Measurements from ENCODE around the gene TRIM6. TPM values are rescaled to one million over a fixed set of nuclear protein-coding genes. Genes with fewer than 3 reads are reported as not detected.

The TRIM6 gene, protein sequence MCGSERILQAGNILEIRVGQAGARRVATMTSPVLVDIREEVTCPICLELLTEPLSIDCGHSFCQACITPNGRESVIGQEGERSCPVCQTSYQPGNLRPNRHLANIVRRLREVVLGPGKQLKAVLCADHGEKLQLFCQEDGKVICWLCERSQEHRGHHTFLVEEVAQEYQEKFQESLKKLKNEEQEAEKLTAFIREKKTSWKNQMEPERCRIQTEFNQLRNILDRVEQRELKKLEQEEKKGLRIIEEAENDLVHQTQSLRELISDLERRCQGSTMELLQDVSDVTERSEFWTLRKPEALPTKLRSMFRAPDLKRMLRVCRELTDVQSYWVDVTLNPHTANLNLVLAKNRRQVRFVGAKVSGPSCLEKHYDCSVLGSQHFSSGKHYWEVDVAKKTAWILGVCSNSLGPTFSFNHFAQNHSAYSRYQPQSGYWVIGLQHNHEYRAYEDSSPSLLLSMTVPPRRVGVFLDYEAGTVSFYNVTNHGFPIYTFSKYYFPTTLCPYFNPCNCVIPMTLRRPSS
- polyA plus RNA-seq (2013) = 6.6 TPM

GRCh38 chr11:5596607-5597201 lies at the start of gene TRIM6:
Gene TRIM6, plus strand, starts transcription at chr11:5596637. Its CDS starts 261 bp downstream, at chr11:5596898.
- 3% methylated on average over 15 of the region's 20 CpGs for WGBS (ENCODE audit: insufficient coverage)
- CTCF ChIA-PET = interaction anchor here (1.4 kb wide), 1 partner anchor 210 kb away, joined by 4 read pairs; no protein-coding TSS in a partner anchor

DNA sequence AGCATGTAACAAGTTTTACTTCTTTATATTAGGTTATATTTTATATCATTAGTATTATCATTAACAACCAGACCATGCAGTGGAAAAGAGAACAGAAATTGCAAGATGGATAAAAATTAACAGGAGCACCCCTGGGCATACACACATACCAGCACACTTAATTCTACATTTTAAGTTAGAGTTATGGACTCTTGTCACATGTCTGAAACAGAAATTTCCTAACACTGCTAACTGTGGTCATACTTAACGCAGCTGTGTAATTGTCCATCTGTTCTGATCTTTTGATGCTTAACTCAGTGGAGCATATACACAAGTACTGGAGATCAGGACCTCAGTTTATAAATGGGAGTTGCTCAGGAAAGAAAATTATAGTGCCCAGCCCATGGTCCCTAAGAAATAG lies 48.5 kb upstream of the TRIM6 start:
- ChIA-PET POLR2A (interaction anchor here (1.1 kb wide), 1 partner anchor 9 kb away, joined by 3 read pairs; no protein-coding TSS in a partner anchor), CTCF (no interaction called here)
- H3K27ac ChIP-seq (ENCODE audit: insufficient read depth in 1 of 2, low read depth in 1 of 2, low read length in 2 of 2, poor library complexity in 1 of 2, severe bottlenecking in 2 of 2) = no peak overlapping the region
- peaks cover 0 to 1% (median 0%) of the 10 kb centered on the region in 5 experiments for H3K9me3 ChIP-seq (ENCODE audit: control extremely low read depth in 1 of 5, control insufficient read depth in 4 of 5, insufficient read depth in 2 of 5, low read depth in 1 of 5, low read length in 4 of 5)
- H3K36me3 ChIP-seq (ENCODE audit: control insufficient read depth in 4 of 4, insufficient read depth in 4 of 4, low read length in 3 of 4) = no peaks in the 10 kb centered on the region
- H3K4me3 ChIP-seq (ENCODE audit: control insufficient read depth in 1 of 7, extremely low read depth in 1 of 7, insufficient read depth in 4 of 7, low read depth in 2 of 7, low read length in 6 of 7) = no peak overlapping the region
- H3K4me1 ChIP-seq (ENCODE audit: control extremely low read depth in 1 of 4, control insufficient read depth in 4 of 4, insufficient read depth in 4 of 4, low read length in 3 of 4) = no peaks in the 10 kb centered on the region
- no peaks in the 10 kb centered on the region for H3K27me3 ChIP-seq (replicated peaks in 2 of 5; ENCODE audit: control insufficient read depth in 4 of 5, insufficient read depth in 5 of 5, low read length in 4 of 5)
- no peak for DNase-seq
- 100% methylated on average over 1 of the region's 1 CpG for WGBS (ENCODE audit: insufficient coverage)

More at GRCh38 chr11:5596607-5597201, at the start of gene TRIM6:
- POLR2A ChIA-PET = no interaction called here
- H3K4me3 ChIP-seq (ENCODE audit: control insufficient read depth in 1 of 7, extremely low read depth in 1 of 7, insufficient read depth in 4 of 7, low read depth in 2 of 7, low read length in 6 of 7) = peak within 1 kb of the TSS; percentile 56 to 91 (median 77)
- H3K36me3 ChIP-seq (ENCODE audit: control insufficient read depth in 4 of 4, insufficient read depth in 4 of 4, low read length in 3 of 4) = no peaks in the 10 kb centered on the region
- DNase-seq = peak; percentile 36 to 62 (median 52)
- H3K27me3 ChIP-seq (replicated peaks in 2 of 5; ENCODE audit: control insufficient read depth in 4 of 5, insufficient read depth in 5 of 5, low read length in 4 of 5) = no peaks in the 10 kb centered on the region
- H3K27ac ChIP-seq (ENCODE audit: insufficient read depth in 1 of 2, low read depth in 1 of 2, low read length in 2 of 2, poor library complexity in 1 of 2, severe bottlenecking in 2 of 2) = peak within 1 kb of the TSS in 1 of 2 experiments; percentile 71
- no peaks in the 10 kb centered on the region for H3K9me3 ChIP-seq (ENCODE audit: control extremely low read depth in 1 of 5, control insufficient read depth in 4 of 5, insufficient read depth in 2 of 5, low read depth in 1 of 5, low read length in 4 of 5)
- peaks cover 10 to 29% (median 13%) of the 10 kb centered on the region in 4 experiments for H3K4me1 ChIP-seq (ENCODE audit: control extremely low read depth in 1 of 4, control insufficient read depth in 4 of 4, insufficient read depth in 4 of 4, low read length in 3 of 4)

GRCh38 chr11:5548440-5548839 lies 48.0 kb upstream of the TRIM6 start, which contains the start of gene OR52H1:
Gene OR52H1, minus strand, starts transcription at chr11:5548540. Its CDS starts 3,035 bp downstream, at chr11:5545505.
- POLR2A ChIA-PET = interaction anchor here (1.1 kb wide), 1 partner anchor 10 kb away, joined by 3 read pairs; no protein-coding TSS in a partner anchor
- CTCF ChIA-PET = no interaction called here
- Histone ChIP-seq H3K9me3 (ENCODE audit: control extremely low read depth in 1 of 5, control insufficient read depth in 4 of 5, insufficient read depth in 2 of 5, low read depth in 1 of 5, low read length in 4 of 5) (peaks cover 0 to 1% (median 0%) of the 10 kb centered on the region in 5 experiments), H3K27ac (ENCODE audit: insufficient read depth in 1 of 2, low read depth in 1 of 2, low read length in 2 of 2, poor library complexity in 1 of 2, severe bottlenecking in 2 of 2) (no peak within 1 kb of the TSS), H3K27me3 (replicated peaks in 2 of 5; ENCODE audit: control insufficient read depth in 4 of 5, insufficient read depth in 5 of 5, low read length in 4 of 5) (no peaks in the 10 kb centered on the region), H3K4me1 (ENCODE audit: control extremely low read depth in 1 of 4, control insufficient read depth in 4 of 4, insufficient read depth in 4 of 4, low read length in 3 of 4) (no peaks in the 10 kb centered on the region), H3K4me3 (ENCODE audit: control insufficient read depth in 1 of 7, extremely low read depth in 1 of 7, insufficient read depth in 4 of 7, low read depth in 2 of 7, low read length in 6 of 7) (no peak within 1 kb of the TSS), H3K36me3 (ENCODE audit: control insufficient read depth in 4 of 4, insufficient read depth in 4 of 4, low read length in 3 of 4) (no peaks in the 10 kb centered on the region)
- no peak for DNase-seq
- WGBS (ENCODE audit: insufficient coverage) = no CpG with 5 or more reads among the region's 1 CpG

DNA sequence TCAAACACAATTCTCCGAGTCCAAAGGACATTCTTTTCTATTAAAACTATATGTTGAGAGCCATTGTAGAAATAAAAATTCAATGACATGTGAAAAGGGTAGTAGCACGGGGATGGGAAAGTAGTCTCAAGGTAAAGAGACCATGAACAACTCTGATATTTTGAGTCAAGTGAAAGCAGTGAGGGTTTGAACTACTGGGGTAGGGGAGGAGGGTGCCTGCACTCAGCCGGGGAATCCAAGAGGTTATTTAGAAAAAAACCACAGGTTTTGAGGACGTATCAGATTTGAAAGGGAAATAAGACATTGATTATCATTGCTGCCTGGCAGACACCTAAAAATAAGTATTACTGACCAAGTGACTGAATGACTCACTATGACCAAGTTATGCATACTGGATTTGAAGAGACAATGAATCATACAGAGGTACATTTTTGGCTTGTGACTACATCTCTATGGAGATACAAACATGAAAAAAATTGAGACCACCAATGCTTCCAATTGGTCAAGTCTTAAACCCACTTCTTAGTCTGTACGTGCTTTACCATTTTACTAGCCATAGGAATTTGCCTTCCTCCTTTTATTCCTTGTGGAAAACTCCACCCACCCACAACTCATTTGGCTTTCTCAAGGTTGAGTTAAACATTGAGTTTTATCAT lies 45.9 kb upstream of the TRIM6 start:
- Histone ChIP-seq H3K27me3 (replicated peaks in 2 of 5; ENCODE audit: control insufficient read depth in 4 of 5, insufficient read depth in 5 of 5, low read length in 4 of 5) (no peaks in the 10 kb centered on the region), H3K4me3 (ENCODE audit: control insufficient read depth in 1 of 7, extremely low read depth in 1 of 7, insufficient read depth in 4 of 7, low read depth in 2 of 7, low read length in 6 of 7) (no peak overlapping the region), H3K9me3 (ENCODE audit: control extremely low read depth in 1 of 5, control insufficient read depth in 4 of 5, insufficient read depth in 2 of 5, low read depth in 1 of 5, low read length in 4 of 5) (no peaks in the 10 kb centered on the region), H3K27ac (ENCODE audit: insufficient read depth in 1 of 2, low read depth in 1 of 2, low read length in 2 of 2, poor library complexity in 1 of 2, severe bottlenecking in 2 of 2) (no peak overlapping the region), H3K36me3 (ENCODE audit: control insufficient read depth in 4 of 4, insufficient read depth in 4 of 4, low read length in 3 of 4) (no peaks in the 10 kb centered on the region), H3K4me1 (ENCODE audit: control extremely low read depth in 1 of 4, control insufficient read depth in 4 of 4, insufficient read depth in 4 of 4, low read length in 3 of 4) (no peaks in the 10 kb centered on the region)
- ChIA-PET CTCF (no interaction called here), POLR2A (no interaction called here)
- DNase-seq = no peak
- WGBS (ENCODE audit: insufficient coverage) = 70% methylated on average over 4 of the region's 5 CpGs

DNA sequence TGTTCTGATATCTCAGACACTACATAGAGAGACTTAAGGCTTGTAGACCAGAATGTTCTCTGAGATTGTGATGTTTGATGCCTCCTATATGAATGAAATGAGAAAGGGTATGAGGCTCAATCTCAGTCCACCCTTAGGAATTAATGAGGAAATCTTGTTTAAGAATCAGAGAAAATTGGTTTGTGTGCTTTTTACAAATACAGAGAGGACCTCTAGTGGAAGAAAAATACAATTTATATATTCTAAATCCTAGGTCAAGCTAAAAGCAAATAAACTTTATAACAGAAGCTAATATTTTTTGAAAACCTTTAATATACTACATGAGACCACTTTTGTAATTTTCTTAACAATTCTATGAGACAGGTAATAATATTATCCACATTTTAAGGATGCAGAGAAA lies 43.1 kb upstream of the TRIM6 start:
- no peak overlapping the region for H3K27ac ChIP-seq (ENCODE audit: insufficient read depth in 1 of 2, low read depth in 1 of 2, low read length in 2 of 2, poor library complexity in 1 of 2, severe bottlenecking in 2 of 2)
- H3K4me3 ChIP-seq (ENCODE audit: control insufficient read depth in 1 of 7, extremely low read depth in 1 of 7, insufficient read depth in 4 of 7, low read depth in 2 of 7, low read length in 6 of 7) = no peak overlapping the region
- H3K4me1 ChIP-seq (ENCODE audit: control extremely low read depth in 1 of 4, control insufficient read depth in 4 of 4, insufficient read depth in 4 of 4, low read length in 3 of 4) = no peaks in the 10 kb centered on the region
- no peaks in the 10 kb centered on the region for H3K36me3 ChIP-seq (ENCODE audit: control insufficient read depth in 4 of 4, insufficient read depth in 4 of 4, low read length in 3 of 4)
- ChIA-PET CTCF (no interaction called here), POLR2A (no interaction called here)
- no peaks in the 10 kb centered on the region for H3K9me3 ChIP-seq (ENCODE audit: control extremely low read depth in 1 of 5, control insufficient read depth in 4 of 5, insufficient read depth in 2 of 5, low read depth in 1 of 5, low read length in 4 of 5)
- H3K27me3 ChIP-seq (replicated peaks in 2 of 5; ENCODE audit: control insufficient read depth in 4 of 5, insufficient read depth in 5 of 5, low read length in 4 of 5) = peaks cover 0 to 2% (median 0%) of the 10 kb centered on the region in 5 experiments
- DNase-seq = no peak

DNA sequence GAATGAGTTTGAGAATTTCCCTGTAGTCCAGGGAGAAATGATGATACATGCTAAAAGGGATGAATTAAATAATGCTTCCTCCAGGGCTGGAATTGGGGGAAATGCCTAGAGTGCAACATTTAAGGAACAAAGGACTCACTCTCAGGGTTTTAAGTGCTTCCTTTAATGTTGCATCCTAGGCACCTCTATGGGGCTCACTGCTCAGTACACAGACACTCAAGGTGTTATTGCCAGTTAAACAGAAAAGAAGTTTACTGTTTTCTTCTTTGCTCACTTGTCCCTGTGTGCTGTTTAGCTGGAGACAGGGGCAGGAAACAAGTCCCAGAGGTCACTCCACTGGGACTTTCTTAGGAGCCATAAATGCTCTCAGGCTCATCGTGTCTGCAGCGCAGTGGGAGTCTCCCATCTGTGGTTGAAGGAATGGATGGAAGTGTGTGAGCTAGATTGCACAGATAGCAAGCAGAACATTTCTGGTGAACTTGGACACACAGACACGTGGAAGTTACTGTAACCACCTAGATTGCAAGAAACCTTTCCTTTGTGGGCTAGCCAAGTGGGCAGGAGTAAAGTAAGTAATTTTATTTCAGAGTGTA lies 39.7 kb upstream of the TRIM6 start:
- POLR2A ChIA-PET = no interaction called here
- no peak overlapping the region for H3K27ac ChIP-seq (ENCODE audit: insufficient read depth in 1 of 2, low read depth in 1 of 2, low read length in 2 of 2, poor library complexity in 1 of 2, severe bottlenecking in 2 of 2)
- H3K9me3 ChIP-seq (ENCODE audit: control extremely low read depth in 1 of 5, control insufficient read depth in 4 of 5, insufficient read depth in 2 of 5, low read depth in 1 of 5, low read length in 4 of 5) = no peaks in the 10 kb centered on the region
- no peak overlapping the region for H3K4me3 ChIP-seq (ENCODE audit: control insufficient read depth in 1 of 7, extremely low read depth in 1 of 7, insufficient read depth in 4 of 7, low read depth in 2 of 7, low read length in 6 of 7)
- H3K4me1 ChIP-seq (ENCODE audit: control extremely low read depth in 1 of 4, control insufficient read depth in 4 of 4, insufficient read depth in 4 of 4, low read length in 3 of 4) = no peaks in the 10 kb centered on the region
- CTCF ChIA-PET = no interaction called here
- peaks cover 0 to 2% (median 0%) of the 10 kb centered on the region in 5 experiments for H3K27me3 ChIP-seq (replicated peaks in 2 of 5; ENCODE audit: control insufficient read depth in 4 of 5, insufficient read depth in 5 of 5, low read length in 4 of 5)
- 82% methylated on average over 3 of the region's 3 CpGs for WGBS (ENCODE audit: insufficient coverage)
- DNase-seq = no peak
- H3K36me3 ChIP-seq (ENCODE audit: control insufficient read depth in 4 of 4, insufficient read depth in 4 of 4, low read length in 3 of 4) = no peaks in the 10 kb centered on the region

All from common myeloid progenitor, CD34-positive (primary cell).